Stimulated activated CD4-positive, alpha-beta T cell treated with anti-CD3 and anti-CD28 coated beads, Interleukin-1b, Interleukin-23, amount 100 ng/mL, for 4 hours (primary cell): ENCODE data around the gene ATP1A1.

ENCODE experiments used
- DNase-seq, 2 donors: peaks; one replicate each; pipeline ENCODE4 v3.0.0-alpha.2; 2020; ENCODE audit warnings: low read depth in 2 of 2

Gene ATP1A1

GRCh38 chr1:116391185-116391584 lies 18.1 kb downstream of the ATP1A1 start:
- DNase-seq = no peak

GRCh38 chr1:116392717-116393404 lies 19.8 kb downstream of the ATP1A1 start:
- DNase-seq = no peak

GRCh38 chr1:116393792-116394191 lies 20.7 kb downstream of the ATP1A1 start:
- DNase-seq = no peak

GRCh38 chr1:116394270-116394669 lies 21.2 kb downstream of the ATP1A1 start:
- DNase-seq = no peak

- no peak for DNase-seq
These were observed 23.7 kb downstream of the ATP1A1 start for GRCh38 chr1:116396769-116397168.

GRCh38 chr1:116397728-116398127 lies 24.7 kb downstream of the ATP1A1 start:
- DNase-seq = no peak

- no peak for DNase-seq
These were observed 27.7 kb downstream of the ATP1A1 start for GRCh38 chr1:116400780-116401179.

- no peak for DNase-seq
These were observed 28.7 kb downstream of the ATP1A1 start for GRCh38 chr1:116401646-116402176.

GRCh38 chr1:116402333-116402732 lies 29.3 kb downstream of the ATP1A1 start:
- no peak for DNase-seq

GRCh38 chr1:116403496-116404136 lies 30.6 kb downstream of the ATP1A1 start:
- no peak for DNase-seq

- DNase-seq = no peak
These were observed 31.7 kb downstream of the ATP1A1 start for GRCh38 chr1:116404699-116405098.

GRCh38 chr1:116405241-116406135 lies 32.4 kb downstream of the ATP1A1 start:
- DNase-seq = no peak

GRCh38 chr1:116407033-116407432 lies 34.0 kb downstream of the ATP1A1 start:
- no peak for DNase-seq

- DNase-seq = no peak
These were observed 35.1 kb downstream of the ATP1A1 start for GRCh38 chr1:116408193-116408592.

- no peak for DNase-seq
These were observed 36.0 kb downstream of the ATP1A1 start for GRCh38 chr1:116408803-116409720.

- DNase-seq = no peak
These were observed 36.7 kb downstream of the ATP1A1 start for GRCh38 chr1:116409751-116410191.

GRCh38 chr1:116411784-116412479 lies 38.9 kb downstream of the ATP1A1 start:
- DNase-seq = no peak

- no peak for DNase-seq
These were observed 39.4 kb downstream of the ATP1A1 start for GRCh38 chr1:116412480-116412798.

GRCh38 chr1:116412898-116413297 lies 39.9 kb downstream of the ATP1A1 start:
- no peak for DNase-seq

- no peak for DNase-seq
These were observed 40.4 kb downstream of the ATP1A1 start for GRCh38 chr1:116413414-116413813.

GRCh38 chr1:116414364-116414763 lies 41.3 kb downstream of the ATP1A1 start:
- no peak for DNase-seq
